Natural killer cell (primary cell): ENCODE results near the gene CIDEA. TPM values are rescaled to one million over a fixed set of nuclear protein-coding genes. Genes with fewer than 3 reads are reported as not detected.
"Not testable (repeated sequence)": the region's sequence is repeated elsewhere in the genome, so short reads cannot be mapped to it uniquely, and the experiment has no call there.

ENCODE experiments used
- ATAC-seq, 3 donors: fragments of 150-1000 bp in 2 of 3; fragments of 200-7000 bp in 1 of 3; cut with Tn5 transposase; 1 replicate in 1 of 3; 2 replicates in 2 of 3; pipeline ENCODE4 v1.10.0; 2021; ENCODE audit warnings: mild to moderate bottlenecking in 2 of 3, moderate library complexity in 2 of 3
- DNase-seq, 2 donors: peaks; one replicate each; pipeline versions ENCODE4 v3.0.0 to v3.0.0-alpha.2; 2013 to 2021; ENCODE audit warnings: mixed read lengths in 1 of 2
- H3K27ac ChIP-seq: one replicate; pipeline ENCODE4 v1.5.1; 2013; ENCODE audit warnings: mild to moderate bottlenecking, low read length
- H3K27me3 ChIP-seq: one replicate; pipeline ENCODE4 v1.6.1; 2013; ENCODE audit warnings: low read length; ENCODE audit not compliant: control insufficient read depth, insufficient read depth
- H3K36me3 ChIP-seq: one replicate; pipeline ENCODE4 v1.6.1; 2013; ENCODE audit warnings: low read length; ENCODE audit not compliant: control insufficient read depth, insufficient read depth
- H3K4me1 ChIP-seq: one replicate; pipeline ENCODE4 v1.6.1; 2013; ENCODE audit warnings: low read length; ENCODE audit not compliant: control insufficient read depth, insufficient read depth
- H3K4me3 ChIP-seq: one replicate; pipeline ENCODE4 v1.5.1; 2013; ENCODE audit warnings: low read length
- H3K9me3 ChIP-seq: one replicate; pipeline ENCODE4 v1.6.1; 2013; ENCODE audit warnings: low read length; ENCODE audit not compliant: control insufficient read depth, insufficient read depth
- H3K27ac Mint-ChIP-seq, 2 donors: one replicate each; pipeline ENCODE4 v1.8.0; 2022; ENCODE audit warnings: mild to moderate bottlenecking in 2 of 2, mixed read lengths in 2 of 2, moderate library complexity in 1 of 2
- H3K27me3 Mint-ChIP-seq, 2 donors: one replicate each; pipeline ENCODE4 v1.8.0; 2022; ENCODE audit warnings: low read depth in 2 of 2, mixed read lengths in 2 of 2
- H3K36me3 Mint-ChIP-seq: one replicate; pipeline ENCODE4 v1.8.0; 2022; ENCODE audit warnings: mixed read lengths
- H3K4me1 Mint-ChIP-seq, 2 donors: one replicate each; pipeline ENCODE4 v1.8.0; 2022; ENCODE audit warnings: mixed read lengths in 2 of 2
- H3K4me3 Mint-ChIP-seq: one replicate; pipeline ENCODE4 v1.8.0; 2022; ENCODE audit warnings: mild to moderate bottlenecking, moderate library complexity, mixed read lengths
- H3K9me3 Mint-ChIP-seq, 2 donors: one replicate each; pipeline ENCODE4 v1.8.0; 2022; ENCODE audit warnings: mixed read lengths in 2 of 2
- WGBS: methylation state at CpG from one replicate; pipeline ENCODE4 v1.1.7; 2013; ENCODE audit warnings: missing lambda C conversion rate; ENCODE audit not compliant: insufficient coverage; 5-methylcytosine and 5-hydroxymethylcytosine counted together
- intact Hi-C: fragments of 100-400 bp; cut with micrococcal nuclease; formaldehyde crosslinking; loops from one replicate; pipeline ENCODE4 v1.14.2; 2022
- total RNA-seq, 4 donors: library from RNA; stranded (reverse); fragments of 120-200 nt in 1 of 4; gene quantifications; one replicate each; pipeline versions ENCODE4 v1.2.3 to v1.2.4, GENCODE V29; 2013 to 2022
- TF ChIP-seq, protein P1 (sequence below): fragments of 200-600 bp; IDR thresholded peaks from one replicate; pipeline ENCODE4 v1.8.0; 2022; ENCODE audit warnings: antibody characterized with exemption

CIDEA gene
- total RNA-seq, 3 donors from 2014 or later (not counting 1 experiment from before 2014, with no cell fraction given) = not detected

DNA sequence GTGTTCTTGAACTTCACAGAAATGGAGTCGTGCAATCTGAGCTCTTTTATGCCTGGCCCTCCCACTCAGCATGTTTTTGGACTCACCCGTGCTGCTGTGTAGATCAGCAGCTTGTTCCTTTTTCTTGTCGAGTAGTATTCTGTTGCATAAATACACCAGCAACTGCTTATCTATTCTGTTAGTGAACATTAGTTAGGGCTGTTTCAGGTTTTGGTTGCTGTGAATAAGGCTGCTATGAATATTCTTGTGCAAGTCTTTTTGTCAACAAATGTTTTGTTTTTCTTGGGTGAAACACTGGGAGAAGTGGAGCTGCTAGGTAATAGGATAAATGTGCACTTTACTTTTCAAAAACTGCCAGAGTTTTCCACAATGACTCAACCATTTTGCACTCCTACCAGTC is 15.3 kb upstream of the CIDEA start:
- Histone ChIP-seq H3K9me3 (no peaks in the 10 kb centered on the region), H3K4me3 (no peak overlapping the region), H3K36me3 (no peaks in the 10 kb centered on the region), H3K4me1 (peaks cover 5% of the 10 kb centered on the region), H3K27ac (no peak overlapping the region), H3K27me3 (no peaks in the 10 kb centered on the region)
- peaks cover 15 to 37% of the 10 kb centered on the region in 2 donors for H3K27me3 Mint-ChIP-seq
- TF ChIP-seq, protein P1, sequence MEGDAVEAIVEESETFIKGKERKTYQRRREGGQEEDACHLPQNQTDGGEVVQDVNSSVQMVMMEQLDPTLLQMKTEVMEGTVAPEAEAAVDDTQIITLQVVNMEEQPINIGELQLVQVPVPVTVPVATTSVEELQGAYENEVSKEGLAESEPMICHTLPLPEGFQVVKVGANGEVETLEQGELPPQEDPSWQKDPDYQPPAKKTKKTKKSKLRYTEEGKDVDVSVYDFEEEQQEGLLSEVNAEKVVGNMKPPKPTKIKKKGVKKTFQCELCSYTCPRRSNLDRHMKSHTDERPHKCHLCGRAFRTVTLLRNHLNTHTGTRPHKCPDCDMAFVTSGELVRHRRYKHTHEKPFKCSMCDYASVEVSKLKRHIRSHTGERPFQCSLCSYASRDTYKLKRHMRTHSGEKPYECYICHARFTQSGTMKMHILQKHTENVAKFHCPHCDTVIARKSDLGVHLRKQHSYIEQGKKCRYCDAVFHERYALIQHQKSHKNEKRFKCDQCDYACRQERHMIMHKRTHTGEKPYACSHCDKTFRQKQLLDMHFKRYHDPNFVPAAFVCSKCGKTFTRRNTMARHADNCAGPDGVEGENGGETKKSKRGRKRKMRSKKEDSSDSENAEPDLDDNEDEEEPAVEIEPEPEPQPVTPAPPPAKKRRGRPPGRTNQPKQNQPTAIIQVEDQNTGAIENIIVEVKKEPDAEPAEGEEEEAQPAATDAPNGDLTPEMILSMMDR = no peak
- no peaks in the 10 kb centered on the region for H3K9me3 Mint-ChIP-seq
- 45% methylated on average over 3 of the region's 3 CpGs for WGBS
- H3K4me3 Mint-ChIP-seq = no peak overlapping the region
- ATAC-seq (no peak), DNase-seq (no peak)
- no peaks in the 10 kb centered on the region for H3K36me3 Mint-ChIP-seq
- H3K27ac Mint-ChIP-seq = no peak overlapping the region
- peaks cover 0 to 5% of the 10 kb centered on the region in 2 donors for H3K4me1 Mint-ChIP-seq
- intact Hi-C loops = no loop called here

DNA sequence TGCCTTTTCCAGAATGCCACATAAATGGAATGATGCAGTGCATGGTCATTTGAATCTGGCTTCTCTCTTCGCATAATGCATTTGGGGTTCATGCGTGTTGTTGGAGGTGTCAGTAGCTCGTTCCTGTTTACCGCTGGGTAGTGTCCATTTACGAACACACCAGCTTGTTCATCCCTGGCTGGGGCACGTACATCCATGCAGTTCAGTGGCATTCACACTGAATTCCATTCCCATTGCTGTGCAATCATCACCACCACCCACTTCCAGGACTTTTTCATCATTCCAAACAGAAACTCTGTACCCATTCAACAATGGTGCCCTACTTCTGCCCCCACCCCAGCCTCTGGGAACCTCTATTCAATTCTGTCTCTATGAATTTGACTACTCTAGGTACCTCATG is 14.7 kb upstream of the CIDEA start:
- peaks cover 15 to 37% of the 10 kb centered on the region in 2 donors for H3K27me3 Mint-ChIP-seq
- H3K36me3 Mint-ChIP-seq = no peaks in the 10 kb centered on the region
- no peak overlapping the region for H3K27ac Mint-ChIP-seq
- WGBS = 92% methylated on average over 6 of the region's 6 CpGs
- Histone ChIP-seq H3K9me3 (no peaks in the 10 kb centered on the region), H3K27ac (no peak overlapping the region), H3K36me3 (no peaks in the 10 kb centered on the region), H3K4me1 (peaks cover 5% of the 10 kb centered on the region), H3K4me3 (no peak overlapping the region), H3K27me3 (no peaks in the 10 kb centered on the region)
- H3K4me1 Mint-ChIP-seq = peaks cover 0 to 5% of the 10 kb centered on the region in 2 donors
- DNase-seq (no peak), ATAC-seq (no peak)
- intact Hi-C loops = no loop called here
- TF ChIP-seq, protein P1 = no peak
- H3K4me3 Mint-ChIP-seq = no peak overlapping the region
- no peaks in the 10 kb centered on the region for H3K9me3 Mint-ChIP-seq

DNA sequence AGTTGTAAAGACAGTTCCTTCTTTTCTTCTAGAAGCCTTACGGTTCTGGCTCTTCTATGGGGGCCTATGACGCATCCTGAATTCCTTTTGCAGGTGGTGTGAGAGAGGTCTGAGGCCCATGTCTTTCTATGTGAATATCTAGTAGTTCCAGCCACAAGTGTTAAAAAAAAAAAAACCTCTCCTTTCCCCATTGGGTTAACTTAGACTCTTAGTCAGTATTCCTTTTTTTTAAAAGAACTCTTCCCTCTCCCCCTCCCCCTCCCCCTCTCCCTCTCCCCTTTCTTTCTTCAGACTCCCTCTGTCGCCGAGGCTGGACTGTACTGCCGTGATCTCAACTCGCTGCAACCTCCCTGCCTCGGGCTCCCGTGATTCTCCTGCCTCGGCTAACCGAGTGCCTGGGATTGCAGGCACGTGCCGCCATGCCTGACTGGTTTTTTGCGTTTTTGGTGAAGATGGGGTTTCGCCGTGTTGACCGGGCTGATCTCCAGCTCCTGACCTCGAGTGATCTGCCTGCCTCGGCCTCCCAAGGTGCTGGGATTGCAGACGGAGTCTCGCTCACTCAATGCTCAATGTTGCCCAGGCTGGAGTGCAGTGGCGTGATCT is 11.4 kb upstream of the CIDEA start:
- Histone ChIP-seq H3K9me3 (no peaks in the 10 kb centered on the region), H3K27ac (no peak overlapping the region), H3K36me3 (no peaks in the 10 kb centered on the region), H3K27me3 (no peaks in the 10 kb centered on the region), H3K4me1 (no peaks in the 10 kb centered on the region), H3K4me3 (no peak overlapping the region)
- Mint-ChIP-seq H3K36me3 (no peaks in the 10 kb centered on the region), H3K9me3 (no peaks in the 10 kb centered on the region), H3K27ac (no peak overlapping the region), H3K27me3 (peaks cover 15 to 24% of the 10 kb centered on the region in 2 donors), H3K4me3 (no peak overlapping the region), H3K4me1 (no peaks in the 10 kb centered on the region)
- ATAC-seq (no peak), DNase-seq (no peak)
- WGBS = 93% methylated on average over 19 of the region's 21 CpGs
- intact Hi-C loops = no loop called here
- TF ChIP-seq, protein P1 = no peak

DNA sequence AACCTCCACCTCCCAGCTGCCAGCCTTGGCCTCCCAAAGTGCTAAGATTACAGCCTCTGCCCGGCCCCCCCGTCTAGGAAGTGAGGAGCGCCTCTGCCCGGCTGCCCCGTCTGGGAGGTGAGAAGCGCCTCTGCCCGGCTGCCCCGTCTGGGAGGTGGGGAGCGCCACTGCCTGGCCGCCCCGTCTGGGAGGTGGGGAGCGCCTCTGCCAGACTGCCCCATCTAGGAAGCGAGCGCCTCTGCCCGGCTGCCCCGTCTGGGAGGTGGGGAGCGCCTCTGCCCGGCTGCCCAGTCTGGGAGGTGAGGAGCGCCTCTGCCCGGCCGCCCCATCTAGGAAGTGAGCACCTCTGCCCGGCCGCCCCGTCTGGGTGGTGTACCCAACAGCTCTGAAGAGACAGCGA is 10.9 kb upstream of the CIDEA start:
- H3K36me3 Mint-ChIP-seq, intact Hi-C loops, ATAC-seq, H3K4me1 ChIP-seq, H3K4me1 Mint-ChIP-seq, H3K4me3 ChIP-seq, H3K27ac Mint-ChIP-seq, H3K9me3 Mint-ChIP-seq, H3K36me3 ChIP-seq, DNase-seq, H3K27ac ChIP-seq, H3K4me3 Mint-ChIP-seq, H3K9me3 ChIP-seq, H3K27me3 ChIP-seq: not testable (repeated sequence)
- H3K27me3 Mint-ChIP-seq = peaks cover 15 to 24% of the 10 kb centered on the region in 2 donors
- WGBS = 92% methylated on average over 25 of the region's 25 CpGs
